Right lobe of liver (tissue), 6 donors: ENCODE measurements around the gene SERPINA1. TPM values are rescaled to one million over a fixed set of nuclear protein-coding genes. Genes with fewer than 3 reads are reported as not detected.
A peak's percentile ranks its signal among the peaks of the same experiment; 100 is the strongest.

Experiments
- ATAC-seq, 4 donors: fragments of 200-7000 bp; cut with Tn5 transposase; one replicate each; pipeline ENCODE4 v1.9.1; 2020; ENCODE audit warnings: mild to moderate bottlenecking in 4 of 4, moderate library complexity in 4 of 4
- DNase-seq, 3 donors: peaks; one replicate each; pipeline ENCODE4 v3.0.0-alpha.2; 2020
- H3K27ac ChIP-seq, 3 donors: fragments of 200-600 bp; one replicate each; pipeline ENCODE4 v1.8.0; 2022
- H3K27me3 ChIP-seq, 2 donors: fragments of 200-600 bp; one replicate each; pipeline ENCODE4 v1.8.0; 2022
- H3K36me3 ChIP-seq, 4 donors: fragments of 200-600 bp; sonication (generic) in 1 of 4; one replicate each; pipeline versions ENCODE4 v1.5.1 to v1.8.0; 2017 to 2022; ENCODE audit warnings: control low read depth in 1 of 4
- H3K4me1 ChIP-seq, 4 donors: fragments of 200-600 bp; sonication (generic) in 1 of 4; one replicate each; pipeline versions ENCODE4 v1.5.1 to v1.8.0; 2017 to 2022; ENCODE audit warnings: control low read depth in 1 of 4
- H3K4me3 ChIP-seq, 3 donors: fragments of 200-600 bp; one replicate each; pipeline ENCODE4 v1.8.0; 2022
- H3K9me3 ChIP-seq, 4 donors: fragments of 200-600 bp; sonication (generic) in 1 of 4; one replicate each; pipeline versions ENCODE4 v1.5.1 to v1.8.0; 2017 to 2022; ENCODE audit warnings: control low read depth in 1 of 4
- CTCF ChIP-seq, 4 donors: fragments of 200-600 bp in 3 of 4; fragments of 450-650 bp in 1 of 4; IDR thresholded peaks; one replicate each; pipeline versions ENCODE4 v1.5.1 to v1.8.0; 2016 to 2022; ENCODE audit warnings: antibody characterized with exemption in 4 of 4, mild to moderate bottlenecking in 2 of 4
- POLR2A ChIP-seq: fragments of 450-650 bp; IDR thresholded peaks from one replicate; pipeline ENCODE4 v1.6.1; 2017; ENCODE audit warnings: antibody characterized with exemption, mild to moderate bottlenecking
- WGBS: methylation state at CpG from one replicate; pipeline ENCODE4 v1.1.6; 2018; ENCODE audit warnings: low coverage, low lambda C conversion rate; ENCODE audit not compliant: insufficient coverage; ENCODE audit errors: missing lambda C conversion rate; 5-methylcytosine and 5-hydroxymethylcytosine counted together
- intact Hi-C, 2 donors: fragments of 100-400 bp; cut with DNase I; formaldehyde crosslinking; loops; one replicate each; pipeline versions ENCODE4 v1.11.2 to v1.14.1; 2022
- total RNA-seq, 6 experiments: library from RNA; depleted of rRNA in 2 of 6; stranded (reverse); fragments of >200 nt in 2 of 6; fragmentation: NEBNext Ultra II Directional in 3 of 6; extraction: Animal tissue kit (Norgen Biotek cat#: 25700) in 3 of 6; gene quantifications; one replicate each; pipeline versions ENCODE4 v1.1.0 to v1.2.4, GENCODE V29; 2016 to 2023
- donor health status: DM: no; HTN: yes; CAD: no.
- donor health status: DM: no; HTN: no; CAD: no.
- donor health status: DM: no; HTN: no; CAD: no.
- donor health status: DM: no; HTN: yes; CAD: no.
- donor health status: DM: no; HTN: yes; CAD: no.

The SERPINA1 gene
- total RNA-seq, 6 experiments from 2014 or later: 18,575 to 39,670 (median 31,917) TPM

DNA sequence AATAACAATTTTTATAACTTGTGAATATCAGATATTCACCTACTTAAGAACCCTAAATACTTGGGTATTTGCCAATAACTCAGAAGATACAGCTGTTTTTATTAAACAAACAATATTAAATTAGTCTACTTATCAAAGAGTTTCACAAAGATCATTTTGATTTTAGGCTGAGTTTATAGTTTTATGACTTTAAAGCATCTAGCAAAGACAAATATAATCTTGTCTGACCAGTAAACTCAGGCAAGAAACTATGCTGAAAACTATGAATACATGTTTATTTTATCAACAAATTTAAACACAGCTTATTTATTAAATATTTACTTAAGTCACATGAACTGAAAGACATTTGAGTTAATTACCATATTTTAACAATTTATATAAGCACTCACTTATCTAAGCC is 18.5 kb upstream of the SERPINA1 start:
- Histone ChIP-seq H3K4me3 (no peak overlapping the region), H3K27ac (no peak overlapping the region), H3K9me3 (no peaks in the 10 kb centered on the region), H3K4me1 (peaks cover 0 to 31% (median under 1%) of the 10 kb centered on the region in 4 donors), H3K36me3 (no peaks in the 10 kb centered on the region), H3K27me3 (no peaks in the 10 kb centered on the region)
- intact Hi-C loops: no loop called here
- no peak for DNase-seq
- TF ChIP-seq POLR2A (no peak), CTCF (IDR thresholded peaks at IDR 0.05) (no peak)
- no peak for ATAC-seq

DNA sequence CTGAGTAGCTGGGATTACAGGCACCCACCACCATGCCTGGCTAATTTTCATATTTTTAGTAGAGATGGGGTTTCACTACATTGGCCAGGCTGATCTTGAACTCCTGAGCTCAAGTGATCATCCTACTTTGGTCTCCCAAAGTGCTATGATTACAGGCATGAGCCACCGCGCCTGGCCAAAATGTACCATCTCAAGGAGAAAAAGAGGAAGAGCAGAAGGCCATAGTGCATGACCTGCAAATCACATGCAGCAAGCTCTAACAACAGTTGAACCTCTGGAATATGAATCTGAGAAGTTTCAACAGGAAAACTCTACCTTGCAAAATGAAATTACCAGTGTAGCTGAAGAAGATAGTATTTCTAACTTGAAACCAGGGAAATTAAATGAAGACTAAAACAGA is 17.1 kb upstream of the SERPINA1 start:
- DNase-seq (no peak), ATAC-seq (peak in 1 of 4 donors; percentile 16)
- no peak overlapping the region for H3K27ac ChIP-seq
- no peak for TF ChIP-seq CTCF (IDR thresholded peaks at IDR 0.05)
- no peak for TF ChIP-seq POLR2A
- WGBS: 100% methylated on average over 1 of the region's 2 CpGs
- no peak overlapping the region for H3K4me3 ChIP-seq
- intact Hi-C loops: no loop called here
- H3K4me1 ChIP-seq: peaks cover 0 to 18% (median 0%) of the 10 kb centered on the region in 4 donors
- no peaks in the 10 kb centered on the region for H3K9me3 ChIP-seq
- no peaks in the 10 kb centered on the region for H3K27me3 ChIP-seq
- no peaks in the 10 kb centered on the region for H3K36me3 ChIP-seq

DNA sequence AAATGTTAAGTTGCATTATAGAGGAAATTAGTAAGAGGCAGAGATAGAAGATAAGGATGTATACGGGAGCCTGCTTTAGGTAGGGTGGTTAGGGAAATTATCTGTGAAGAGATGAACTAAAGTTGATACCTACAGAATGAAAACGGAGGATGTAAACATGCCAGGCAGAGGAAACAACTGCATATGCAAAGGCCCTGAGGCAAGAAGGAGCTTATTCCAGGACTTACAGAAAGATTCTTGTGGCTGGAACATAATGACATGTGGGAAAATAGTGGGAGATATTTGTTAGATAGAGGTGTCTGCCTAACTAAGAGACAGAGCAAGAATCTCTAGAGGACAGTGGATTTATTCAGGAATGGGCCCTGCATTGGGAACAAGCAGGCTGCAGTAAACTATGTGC is 16.2 kb upstream of the SERPINA1 start:
- Histone ChIP-seq H3K27me3 (no peaks in the 10 kb centered on the region), H3K9me3 (no peaks in the 10 kb centered on the region), H3K4me1 (peaks cover 0 to 16% (median 0%) of the 10 kb centered on the region in 4 donors), H3K4me3 (no peak overlapping the region), H3K36me3 (no peaks in the 10 kb centered on the region), H3K27ac (no peak overlapping the region)
- 92% methylated on average over 2 of the region's 2 CpGs for WGBS
- no peak for TF ChIP-seq POLR2A
- TF ChIP-seq CTCF (IDR thresholded peaks at IDR 0.05): no peak
- intact Hi-C loops: no loop called here
- ATAC-seq (no peak), DNase-seq (no peak)

DNA sequence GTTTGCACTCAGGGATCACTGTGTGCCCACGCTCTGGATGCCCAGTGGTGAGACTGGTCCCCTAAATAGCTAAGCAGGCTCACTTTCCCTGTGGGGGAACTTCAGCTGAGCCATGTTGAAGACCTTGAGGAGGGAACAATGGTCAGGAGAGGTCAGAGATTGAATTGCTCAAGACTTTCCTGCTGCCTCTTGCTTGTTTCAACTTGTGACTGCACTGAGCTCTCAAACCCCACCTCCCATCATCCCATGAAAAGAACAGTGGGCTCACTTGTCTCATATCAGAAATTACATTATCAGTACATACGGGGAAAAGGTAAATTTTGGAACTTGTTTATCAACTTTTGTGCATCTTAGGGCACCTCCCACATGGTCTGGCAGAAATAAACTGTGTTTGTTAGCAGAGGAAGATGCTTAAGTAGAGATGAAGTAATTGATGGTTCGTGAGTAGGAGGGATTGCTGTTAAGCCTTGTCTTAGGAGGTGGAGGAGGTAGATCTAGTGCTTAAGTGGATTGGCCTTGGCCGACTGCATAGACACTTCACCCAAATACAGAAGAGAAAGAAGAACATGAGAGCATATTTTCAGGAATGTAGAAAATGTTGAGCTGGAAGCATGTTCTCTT is 15.0 kb upstream of the SERPINA1 start:
- no peak for TF ChIP-seq POLR2A
- Histone ChIP-seq H3K9me3 (no peaks in the 10 kb centered on the region), H3K4me1 (peaks cover 0 to 7% (median 0%) of the 10 kb centered on the region in 4 donors), H3K27ac (no peak overlapping the region), H3K27me3 (no peaks in the 10 kb centered on the region), H3K36me3 (no peaks in the 10 kb centered on the region), H3K4me3 (no peak overlapping the region)
- WGBS: 75% methylated on average over 4 of the region's 4 CpGs
- DNase-seq: no peak
- intact Hi-C loops: no loop called here
- ATAC-seq: peak in 3 of 4 donors; percentile 11 to 63 (median 30)

GRCh38 chr14:94401083-94401482 is 12.7 kb upstream of the SERPINA1 start:
- no peak overlapping the region for H3K4me3 ChIP-seq
- intact Hi-C loops: no loop called here
- H3K27ac ChIP-seq: no peak overlapping the region
- DNase-seq (no peak), ATAC-seq (no peak)
- no peaks in the 10 kb centered on the region for H3K27me3 ChIP-seq
- TF ChIP-seq POLR2A: no peak
- TF ChIP-seq CTCF (IDR thresholded peaks at IDR 0.05): no peak
- WGBS: 72% methylated on average over 1 of the region's 1 CpG
- no peaks in the 10 kb centered on the region for H3K36me3 ChIP-seq
- H3K9me3 ChIP-seq: no peaks in the 10 kb centered on the region
- H3K4me1 ChIP-seq: peaks cover 0 to 11% (median 5%) of the 10 kb centered on the region in 4 donors
